ENCODE measurements around the gene ASXL2. TPM values are rescaled to one million over a fixed set of nuclear protein-coding genes. Genes with fewer than 3 reads are reported as not detected.
"Not testable (repeated sequence)": the region's sequence is repeated elsewhere in the genome, so short reads cannot be mapped to it uniquely, and the experiment has no call there.

The ASXL2 gene
- total and polyA plus RNA-seq, 10 donors = 2.0 to 51.3 (median 34.7) TPM

DNA sequence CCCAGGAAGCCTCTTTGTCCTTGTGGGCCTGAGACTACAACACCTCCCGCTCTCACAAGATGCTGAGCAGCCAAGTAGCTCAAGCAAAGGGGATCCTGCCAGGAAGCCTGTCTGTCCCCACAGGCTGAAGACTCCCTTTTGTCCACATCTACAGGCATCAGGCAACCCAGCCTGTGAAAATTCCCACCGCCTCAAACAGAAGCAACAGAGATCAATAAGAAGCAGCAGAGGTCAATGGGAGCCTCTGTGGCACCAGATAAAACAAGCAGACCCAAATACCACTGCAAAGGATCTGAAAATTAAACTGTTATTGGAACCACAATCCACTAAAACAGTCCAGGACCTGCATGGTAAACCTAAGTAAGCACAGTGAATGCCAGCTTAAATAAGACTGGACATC lies 48.5 kb downstream of the ASXL2 start:
- Histone ChIP-seq H3K9me3 (peaks cover 0 to 28% (median 13%) of the 10 kb centered on the region in 8 donors), H3K4me1 (peaks cover 3 to 53% (median 12%) of the 10 kb centered on the region in 6 donors), H3K27ac (no peak overlapping the region), H3K36me3 (peaks cover 0 to 35% (median 11%) of the 10 kb centered on the region in 6 donors), H3K27me3 (replicated peaks in 1 of 7) (no peaks in the 10 kb centered on the region), H3K4me3 (no peak overlapping the region)
- intact Hi-C loops (cut with DNase I; ENCODE audit: low total_unique reads) = no loop called here
- TF ChIP-seq POLR2AphosphoS5 (IDR thresholded peaks at IDR 0.05) (no peak), POLR2A (IDR thresholded peaks at IDR 0.05) (no peak)
- TF ChIP-seq, protein P1, sequence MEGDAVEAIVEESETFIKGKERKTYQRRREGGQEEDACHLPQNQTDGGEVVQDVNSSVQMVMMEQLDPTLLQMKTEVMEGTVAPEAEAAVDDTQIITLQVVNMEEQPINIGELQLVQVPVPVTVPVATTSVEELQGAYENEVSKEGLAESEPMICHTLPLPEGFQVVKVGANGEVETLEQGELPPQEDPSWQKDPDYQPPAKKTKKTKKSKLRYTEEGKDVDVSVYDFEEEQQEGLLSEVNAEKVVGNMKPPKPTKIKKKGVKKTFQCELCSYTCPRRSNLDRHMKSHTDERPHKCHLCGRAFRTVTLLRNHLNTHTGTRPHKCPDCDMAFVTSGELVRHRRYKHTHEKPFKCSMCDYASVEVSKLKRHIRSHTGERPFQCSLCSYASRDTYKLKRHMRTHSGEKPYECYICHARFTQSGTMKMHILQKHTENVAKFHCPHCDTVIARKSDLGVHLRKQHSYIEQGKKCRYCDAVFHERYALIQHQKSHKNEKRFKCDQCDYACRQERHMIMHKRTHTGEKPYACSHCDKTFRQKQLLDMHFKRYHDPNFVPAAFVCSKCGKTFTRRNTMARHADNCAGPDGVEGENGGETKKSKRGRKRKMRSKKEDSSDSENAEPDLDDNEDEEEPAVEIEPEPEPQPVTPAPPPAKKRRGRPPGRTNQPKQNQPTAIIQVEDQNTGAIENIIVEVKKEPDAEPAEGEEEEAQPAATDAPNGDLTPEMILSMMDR (IDR thresholded peaks at IDR 0.05 in 8 of 11, conservative IDR thresholded peaks at IDR 0.05 in 3 of 11) = no peak
- WGBS, 5 donors = 95 to 100% (median 97%) methylated on average over 2 of the region's 2 CpGs
- DNase-seq = no peak

DNA sequence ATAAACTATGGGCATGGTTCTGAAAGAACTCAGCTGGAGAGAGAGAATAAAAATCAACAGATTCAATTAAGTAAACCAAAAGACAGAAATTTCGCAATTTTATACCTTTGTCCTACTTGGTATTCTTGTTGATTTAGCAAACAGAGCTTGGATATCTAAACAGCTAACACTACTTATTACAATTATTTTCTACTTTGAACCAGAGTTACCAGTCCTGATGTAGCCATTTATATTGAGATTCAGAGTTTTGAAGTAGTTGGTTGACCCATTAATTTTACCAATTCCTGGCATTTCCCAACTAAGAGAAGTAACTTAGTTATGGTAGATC lies 48.9 kb downstream of the ASXL2 start:
- H3K4me3 ChIP-seq = no peak overlapping the region
- peaks cover 0 to 28% (median 13%) of the 10 kb centered on the region in 8 donors for H3K9me3 ChIP-seq
- H3K36me3 ChIP-seq = peaks cover 0 to 31% (median 11%) of the 10 kb centered on the region in 6 donors
- no peak for DNase-seq
- H3K4me1 ChIP-seq = peaks cover 3 to 58% (median 16%) of the 10 kb centered on the region in 6 donors
- no peak overlapping the region for H3K27ac ChIP-seq
- no peaks in the 10 kb centered on the region for H3K27me3 ChIP-seq (replicated peaks in 1 of 7)
- intact Hi-C loops (cut with DNase I; ENCODE audit: low total_unique reads) = no loop called here
- 96 to 100% (median 98%) methylated on average over 1 of the region's 1 CpG for WGBS, 5 donors
- TF ChIP-seq POLR2A (IDR thresholded peaks at IDR 0.05) = no peak

DNA sequence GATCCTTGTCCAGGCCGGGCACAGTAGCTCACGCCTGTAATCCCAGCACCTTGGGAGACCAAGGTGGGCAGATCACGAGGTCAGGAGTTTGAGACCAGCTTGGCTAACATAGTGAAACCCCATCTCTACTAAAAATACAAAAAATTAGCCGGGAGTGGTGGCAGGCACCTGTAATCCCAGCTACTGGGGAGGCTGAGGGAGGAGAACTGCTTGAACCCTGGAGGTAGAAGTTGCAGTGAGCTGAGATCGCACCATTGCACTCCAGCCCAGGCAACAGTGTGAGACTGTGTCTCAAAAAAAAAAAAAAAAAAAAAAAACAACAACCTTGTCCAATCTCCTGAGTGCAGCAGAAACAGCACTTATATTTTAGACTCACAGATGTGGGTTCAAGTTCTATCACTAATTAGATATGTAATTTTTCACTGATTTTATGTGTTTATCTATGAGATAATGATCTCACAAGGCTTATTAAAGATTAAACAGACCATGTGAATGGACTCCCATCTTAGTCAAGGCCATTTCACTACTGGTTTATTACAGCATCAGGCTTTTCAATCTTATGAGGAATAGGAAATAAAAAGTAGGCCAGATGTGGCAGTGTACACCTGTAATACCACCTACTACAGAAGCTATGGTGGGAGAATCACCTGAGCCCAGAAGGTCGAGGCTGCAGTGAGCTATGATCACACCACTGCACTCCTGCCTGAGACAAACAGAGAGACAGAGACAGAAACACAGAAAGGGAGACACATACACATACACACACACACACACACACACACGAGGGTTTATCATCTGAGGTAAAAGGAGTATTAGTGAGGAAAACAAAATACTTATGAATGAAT lies 49.5 kb downstream of the ASXL2 start:
- peaks cover 3 to 64% (median 19%) of the 10 kb centered on the region in 6 donors for H3K4me1 ChIP-seq
- H3K27me3 ChIP-seq (replicated peaks in 1 of 7); H3K4me3 ChIP-seq; intact Hi-C loops (cut with DNase I; ENCODE audit: low total_unique reads); H3K27ac ChIP-seq; DNase-seq: not testable (repeated sequence)
- peaks cover 0 to 26% (median 13%) of the 10 kb centered on the region in 8 donors for H3K9me3 ChIP-seq
- WGBS, 5 donors = 93 to 96% (median 96%) methylated on average over 7 of the region's 7 CpGs
- peaks cover 0 to 26% (median 11%) of the 10 kb centered on the region in 6 donors for H3K36me3 ChIP-seq

DNA sequence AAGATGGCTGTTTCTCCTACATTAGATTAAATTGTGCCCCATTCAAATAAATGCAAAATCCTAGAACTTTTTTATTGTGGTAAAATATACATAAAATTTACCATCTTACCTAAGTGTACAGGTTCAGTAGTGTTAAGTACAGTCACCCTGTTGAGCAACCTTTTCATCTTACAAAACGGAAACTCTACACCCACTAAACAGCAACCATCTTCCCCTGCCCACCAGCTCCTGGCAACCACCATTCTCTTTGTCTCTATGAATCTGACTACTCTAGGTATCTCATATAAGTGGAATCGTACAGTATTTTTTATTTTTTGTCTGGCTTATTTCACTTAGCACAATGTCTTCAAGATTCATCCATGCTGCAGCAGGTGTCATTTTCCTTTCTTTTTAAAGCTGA lies 53.0 kb downstream of the ASXL2 start:
- TF ChIP-seq, protein P1 (IDR thresholded peaks at IDR 0.05 in 8 of 11, conservative IDR thresholded peaks at IDR 0.05 in 3 of 11) = no peak
- TF ChIP-seq POLR2A (IDR thresholded peaks at IDR 0.05) = no peak
- TF ChIP-seq POLR2AphosphoS5 (IDR thresholded peaks at IDR 0.05) = no peak
- Histone ChIP-seq H3K36me3 (no peaks in the 10 kb centered on the region), H3K9me3 (no peaks in the 10 kb centered on the region), H3K4me1 (peaks cover 0 to 63% (median 21%) of the 10 kb centered on the region in 6 donors), H3K4me3 (no peak overlapping the region), H3K27ac (peak overlapping the region in 3 of 8 donors; percentile 12 to 18 (median 16)), H3K27me3 (replicated peaks in 1 of 7) (no peaks in the 10 kb centered on the region)
- WGBS, 5 donors = 56 to 72% (median 70%) methylated on average over 2 of the region's 2 CpGs
- no peak for DNase-seq
- intact Hi-C loops (cut with DNase I; ENCODE audit: low total_unique reads) = no loop called here

DNA sequence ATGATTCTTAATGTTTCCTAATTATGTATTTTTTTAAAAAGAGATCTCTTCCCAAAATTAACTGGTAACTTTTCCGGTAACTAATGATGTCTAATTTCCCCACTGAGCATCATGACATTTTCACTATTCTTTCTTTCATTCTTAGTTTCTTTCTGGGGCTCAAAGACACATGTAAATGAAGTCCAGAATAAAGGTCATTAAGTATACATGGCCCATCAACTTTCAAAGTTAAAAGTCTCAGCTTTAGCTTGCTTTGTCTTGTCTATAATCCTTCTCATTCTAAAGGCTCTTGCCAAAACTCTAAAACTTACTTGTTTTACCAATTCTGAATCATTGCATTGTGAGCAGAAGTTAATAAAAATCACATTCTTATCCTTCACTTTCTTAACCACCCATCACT lies 53.6 kb downstream of the ASXL2 start:
- TF ChIP-seq, protein P1 (IDR thresholded peaks at IDR 0.05 in 8 of 11, conservative IDR thresholded peaks at IDR 0.05 in 3 of 11) = no peak
- TF ChIP-seq POLR2A (IDR thresholded peaks at IDR 0.05) (no peak), POLR2AphosphoS5 (IDR thresholded peaks at IDR 0.05) (no peak)
- Histone ChIP-seq H3K9me3 (no peaks in the 10 kb centered on the region), H3K4me1 (peaks cover 0 to 58% (median 21%) of the 10 kb centered on the region in 6 donors), H3K4me3 (no peak overlapping the region), H3K36me3 (no peaks in the 10 kb centered on the region), H3K27me3 (replicated peaks in 1 of 7) (no peaks in the 10 kb centered on the region), H3K27ac (peak overlapping the region in 2 of 8 donors; percentile 18 to 44)
- DNase-seq = no peak
- intact Hi-C loops (cut with DNase I; ENCODE audit: low total_unique reads) = no loop called here
- 68 to 93% (median 78%) methylated on average over 1 of the region's 1 CpG for WGBS, 5 donors

Data from spleen (tissue), 11 donors.